NCI-H128 (cell line): ENCODE data around the gene MYOZ2.

ENCODE experiments used
- DNase-seq: peaks from one replicate; lab custom pipeline; 2025; ENCODE audit not compliant: unreplicated experiment; lab: John Stamatoyannopoulos, UW

Gene MYOZ2

GRCh38 chr4:119237201-119237600 lies 101.6 kb downstream of the MYOZ2 start:
- DNase-seq = no peak
